ENCODE results near the gene DSC3. TPM values are rescaled to one million over a fixed set of nuclear protein-coding genes. Genes with fewer than 3 reads are reported as not detected.

Gene DSC3
- total RNA-seq, 1 donor from 2014 or later = 0.47 TPM

- no peak overlapping the region for H3K27ac Mint-ChIP-seq (ENCODE audit: unreplicated experiment)
- H3K4me1 Mint-ChIP-seq (ENCODE audit: low read depth, unreplicated experiment) = peaks cover 9% of the 10 kb centered on the region
- peaks cover 2% of the 10 kb centered on the region for H3K9me3 Mint-ChIP-seq (ENCODE audit: unreplicated experiment)
- H3K4me3 Mint-ChIP-seq (ENCODE audit: unreplicated experiment) = no peak overlapping the region
- DNase-seq = no peak
- no peaks in the 10 kb centered on the region for H3K36me3 Mint-ChIP-seq (ENCODE audit: unreplicated experiment)
- no peak for TF ChIP-seq CTCF (IDR thresholded peaks at IDR 0.05; ENCODE audit: partially characterized antibody, unreplicated experiment)
- H3K27me3 Mint-ChIP-seq (ENCODE audit: unreplicated experiment) = peaks cover 2% of the 10 kb centered on the region
Observed at GRCh38 chr18:30967701-30968100, 74.8 kb downstream of the DSC3 start.

- Mint-ChIP-seq H3K27me3 (ENCODE audit: unreplicated experiment) (no peaks in the 10 kb centered on the region), H3K9me3 (ENCODE audit: unreplicated experiment) (no peaks in the 10 kb centered on the region), H3K36me3 (ENCODE audit: unreplicated experiment) (no peaks in the 10 kb centered on the region), H3K4me1 (ENCODE audit: low read depth, unreplicated experiment) (peaks cover 3% of the 10 kb centered on the region), H3K27ac (ENCODE audit: unreplicated experiment) (no peak overlapping the region), H3K4me3 (ENCODE audit: unreplicated experiment) (no peak overlapping the region)
- DNase-seq = no peak
- TF ChIP-seq CTCF (IDR thresholded peaks at IDR 0.05; ENCODE audit: partially characterized antibody, unreplicated experiment) = no peak
Observed at GRCh38 chr18:30965237-30965636, 77.3 kb downstream of the DSC3 start.

GRCh38 chr18:30960661-30961060 lies 81.9 kb downstream of the DSC3 start:
- Mint-ChIP-seq H3K4me3 (ENCODE audit: unreplicated experiment) (no peak overlapping the region), H3K4me1 (ENCODE audit: low read depth, unreplicated experiment) (no peaks in the 10 kb centered on the region), H3K27ac (ENCODE audit: unreplicated experiment) (no peak overlapping the region), H3K9me3 (ENCODE audit: unreplicated experiment) (no peaks in the 10 kb centered on the region), H3K27me3 (ENCODE audit: unreplicated experiment) (no peaks in the 10 kb centered on the region), H3K36me3 (ENCODE audit: unreplicated experiment) (no peaks in the 10 kb centered on the region)
- DNase-seq = no peak
- no peak for TF ChIP-seq CTCF (IDR thresholded peaks at IDR 0.05; ENCODE audit: partially characterized antibody, unreplicated experiment)

GRCh38 chr18:30957066-30957465 lies 85.5 kb downstream of the DSC3 start:
- no peak for TF ChIP-seq CTCF (IDR thresholded peaks at IDR 0.05; ENCODE audit: partially characterized antibody, unreplicated experiment)
- Mint-ChIP-seq H3K9me3 (ENCODE audit: unreplicated experiment) (no peaks in the 10 kb centered on the region), H3K36me3 (ENCODE audit: unreplicated experiment) (no peaks in the 10 kb centered on the region), H3K4me3 (ENCODE audit: unreplicated experiment) (no peak overlapping the region), H3K27me3 (ENCODE audit: unreplicated experiment) (no peaks in the 10 kb centered on the region), H3K4me1 (ENCODE audit: low read depth, unreplicated experiment) (no peaks in the 10 kb centered on the region), H3K27ac (ENCODE audit: unreplicated experiment) (no peak overlapping the region)
- DNase-seq = no peak

GRCh38 chr18:30954262-30954661 lies 88.3 kb downstream of the DSC3 start:
- DNase-seq = no peak
- no peaks in the 10 kb centered on the region for H3K9me3 Mint-ChIP-seq (ENCODE audit: unreplicated experiment)

More at GRCh38 chr18:30954262-30954661, 88.3 kb downstream of the DSC3 start:
- Mint-ChIP-seq H3K27me3 (ENCODE audit: unreplicated experiment) (no peaks in the 10 kb centered on the region), H3K4me1 (ENCODE audit: low read depth, unreplicated experiment) (no peaks in the 10 kb centered on the region), H3K27ac (ENCODE audit: unreplicated experiment) (no peak overlapping the region), H3K4me3 (ENCODE audit: unreplicated experiment) (no peak overlapping the region), H3K36me3 (ENCODE audit: unreplicated experiment) (no peaks in the 10 kb centered on the region)
- TF ChIP-seq CTCF (IDR thresholded peaks at IDR 0.05; ENCODE audit: partially characterized antibody, unreplicated experiment) = no peak

All from glutamatergic neuron (in vitro differentiated cells).